Mammary epithelial cell (primary cell): Measurements from ENCODE around the gene CCDC157.

ENCODE experiments used
- CTCF ChIP-seq, 2 donors: IDR thresholded peaks in 1 of 2; conservative IDR thresholded peaks in 1 of 2; 2 replicates each; pipeline ENCODE4 v1.5.1; 2011 to 2012; ENCODE audit warnings: inconsistent platforms in 2 of 2, low read length in 2 of 2, mild to moderate bottlenecking in 2 of 2, control low read depth in 1 of 2, low read depth in 1 of 2; ENCODE audit not compliant: insufficient read depth in 1 of 2; ENCODE audit errors: extremely low read depth in 1 of 2
- EZH2 ChIP-seq: IDR thresholded peaks from 2 replicates; pipeline ENCODE4 v1.6.1; 2012; ENCODE audit warnings: low read length, inconsistent platforms, borderline replicate concordance

GRCh38 chr22:30386608-30386959 lies 29.8 kb downstream of the CCDC157 start:
- TF ChIP-seq CTCF (conservative IDR thresholded peaks at IDR 0.05 in 1 of 2, IDR thresholded peaks at IDR 0.05 in 1 of 2; ENCODE audit: extremely low read depth in 1 of 2, insufficient read depth in 1 of 2, low read depth in 1 of 2, low read length in 2 of 2) = no peak
- TF ChIP-seq EZH2 = no peak
